H1 (cell line): ENCODE data around the gene HLA-DRB1. TPM values are rescaled to one million over a fixed set of nuclear protein-coding genes. Genes with fewer than 3 reads are reported as not detected.
"Not testable (repeated sequence)": the region's sequence is repeated elsewhere in the genome, so short reads cannot be mapped to it uniquely, and the experiment has no call there.

Experiments used
- CTCF ChIA-PET: fragments of 300-600 bp; sonication (Branson Sonifier 250); formaldehyde crosslinking; loops from one replicate; lab custom pipeline; 2021; ENCODE audit not compliant: partially characterized antibody; lab: Charles Lee
- POLR2A ChIA-PET: fragments of 300-600 bp; sonication (Branson Sonifier 250); formaldehyde crosslinking; loops from one replicate; lab custom pipeline; 2021; ENCODE audit warnings: inconsistent platforms; ENCODE audit not compliant: partially characterized antibody; lab: Charles Lee
- DNase-seq, 2 experiments: peaks; one replicate each; pipeline versions ENCODE4 v3.0.0 to v3.0.0-alpha.2; 2010 to 2022; ENCODE audit warnings: low spot score in 2 of 2, low read depth in 1 of 2, mixed read lengths in 1 of 2
- FAIRE-seq: peaks from 2 replicates; lab custom pipeline; 2011; peaks lifted over from hg19 to GRCh38; lab: Jason Lieb, UNC
- H2AFZ ChIP-seq: 2 replicates; pipeline ENCODE4 v1.8.1; 2012; ENCODE audit warnings: low read length, inconsistent platforms
- H2AK5ac ChIP-seq: 2 replicates; pipeline ENCODE4 v1.6.1; 2013; ENCODE audit warnings: low read depth, low read length
- H2BK120ac ChIP-seq: replicated peaks from 2 replicates; pipeline ENCODE3; 2013; ENCODE audit warnings: low read depth, low read length, inconsistent platforms
- H2BK12ac ChIP-seq: 2 replicates; pipeline ENCODE4 v1.6.1; 2013; ENCODE audit warnings: low read depth, low read length
- H2BK15ac ChIP-seq: 2 replicates; pipeline ENCODE4 v1.6.1; 2013; ENCODE audit warnings: low read length
- H2BK20ac ChIP-seq: 2 replicates; pipeline ENCODE4 v1.6.1; 2013; ENCODE audit warnings: low read length
- H2BK5ac ChIP-seq: 2 replicates; pipeline ENCODE4 v1.6.1; 2013; ENCODE audit warnings: low read depth, low read length
- H3K14ac ChIP-seq: 2 replicates; pipeline ENCODE4 v1.6.1; 2013; ENCODE audit warnings: inconsistent platforms; ENCODE audit not compliant: insufficient read length
- H3K18ac ChIP-seq: 2 replicates; pipeline ENCODE4 v1.6.1; 2013; ENCODE audit warnings: low read length; ENCODE audit errors: extremely low read depth
- H3K23ac ChIP-seq: 2 replicates; pipeline ENCODE4 v1.6.1; 2013; ENCODE audit warnings: inconsistent platforms; ENCODE audit not compliant: insufficient read length
- H3K23me2 ChIP-seq: 2 replicates; pipeline ENCODE4 v1.6.1; 2013; ENCODE audit warnings: low read depth, low read length
- H3K27ac ChIP-seq: 2 replicates; pipeline ENCODE4 v1.6.1; 2011; ENCODE audit warnings: low read depth, low read length, inconsistent platforms
- H3K27me3 ChIP-seq, 4 experiments: replicated peaks in 1 of 4; 1 replicate in 1 of 4; 2 replicates in 3 of 4; pipeline versions ENCODE4 v1.6.1 to v1.8.1; 2011 to 2013; ENCODE audit warnings: low read length in 3 of 4, mild to moderate bottlenecking in 3 of 4, inconsistent platforms in 2 of 4, mixed read lengths in 2 of 4, moderate library complexity in 1 of 4; ENCODE audit not compliant: control insufficient read depth in 3 of 4, insufficient read depth in 3 of 4; ENCODE audit errors: extremely low read depth in 1 of 4
- H3K36me3 ChIP-seq, 4 experiments: 2 replicates each; pipeline versions ENCODE4 v1.6.1 to v1.8.1; 2011 to 2013; ENCODE audit warnings: mild to moderate bottlenecking in 4 of 4, low read length in 3 of 4, moderate library complexity in 2 of 4, control low read depth in 1 of 4, inconsistent platforms in 1 of 4; ENCODE audit not compliant: insufficient read depth in 4 of 4, control insufficient read depth in 2 of 4
- H3K4ac ChIP-seq: replicated peaks from 2 replicates; pipeline ENCODE3; 2013; ENCODE audit warnings: low read length, low read depth, mixed read lengths, inconsistent platforms; ENCODE audit not compliant: insufficient read length
- H3K4me1 ChIP-seq, 4 experiments: replicated peaks in 1 of 4; 1 replicate in 1 of 4; 2 replicates in 3 of 4; pipeline versions ENCODE4 v1.6.1 to v1.8.1; 2011 to 2013; ENCODE audit warnings: low read length in 3 of 4, inconsistent platforms in 2 of 4, mixed read lengths in 1 of 4; ENCODE audit not compliant: insufficient read depth in 4 of 4, control insufficient read depth in 3 of 4
- H3K4me2 ChIP-seq, 2 experiments: 2 replicates each; pipeline versions ENCODE4 v1.6.1 to v1.8.1; 2011 to 2013; ENCODE audit warnings: low read depth in 2 of 2, low read length in 2 of 2, control low read depth in 1 of 2, inconsistent platforms in 1 of 2, mild to moderate bottlenecking in 1 of 2; ENCODE audit not compliant: insufficient read depth in 1 of 2
- H3K4me3 ChIP-seq, 4 experiments: fragments of 200-600, 300-600 bp in 1 of 4; sonication (generic), shearing (Covaris generic), sonication (Bioruptor Twin) in 1 of 4; 2 replicates each; pipeline versions ENCODE4 v1.5.1 to v1.8.1; 2011 to 2016; ENCODE audit warnings: low read length in 4 of 4, low read depth in 3 of 4, control low read depth in 2 of 4, inconsistent platforms in 2 of 4, mild to moderate bottlenecking in 2 of 4, mixed read lengths in 1 of 4, moderate library complexity in 1 of 4; ENCODE audit not compliant: insufficient read depth in 2 of 4; ENCODE audit errors: extremely low read depth in 1 of 4
- H3K56ac ChIP-seq: replicated peaks from 2 replicates; pipeline ENCODE3; 2013; ENCODE audit warnings: low read depth, mild to moderate bottlenecking, mixed read lengths, low read length, inconsistent platforms; ENCODE audit not compliant: insufficient read length
- H3K79me1 ChIP-seq: 2 replicates; pipeline ENCODE4 v1.6.1; 2013; ENCODE audit warnings: low read depth, low read length, control low read depth
- H3K79me2 ChIP-seq, 2 experiments: 2 replicates each; pipeline versions ENCODE4 v1.6.1 to v1.8.1; 2012 to 2013; ENCODE audit warnings: low read length in 2 of 2, mild to moderate bottlenecking in 2 of 2, inconsistent platforms in 1 of 2; ENCODE audit not compliant: insufficient read depth in 2 of 2, control insufficient read depth in 1 of 2
- H3K9ac ChIP-seq, 4 experiments: replicated peaks in 1 of 4; 1 replicate in 1 of 4; 2 replicates in 3 of 4; pipeline versions ENCODE4 v1.6.1 to v1.8.1; 2011 to 2013; ENCODE audit warnings: low read depth in 3 of 4, low read length in 3 of 4, control low read depth in 2 of 4, mild to moderate bottlenecking in 2 of 4, moderate library complexity in 2 of 4, inconsistent platforms in 1 of 4; ENCODE audit errors: extremely low read depth in 1 of 4
- H3K9me3 ChIP-seq, 2 experiments: 2 replicates each; pipeline versions ENCODE4 v1.6.1 to v1.8.1; 2012 to 2013; ENCODE audit warnings: mild to moderate bottlenecking in 2 of 2, moderate library complexity in 2 of 2, control low read depth in 1 of 2, inconsistent platforms in 1 of 2, low read depth in 1 of 2, low read length in 1 of 2, mixed read lengths in 1 of 2; ENCODE audit not compliant: insufficient read depth in 2 of 2
- H4K20me1 ChIP-seq, 2 experiments: replicated peaks in 1 of 2; 2 replicates each; pipeline versions ENCODE3 to v1.8.1; 2011 to 2013; ENCODE audit warnings: inconsistent platforms in 2 of 2, low read length in 2 of 2, mild to moderate bottlenecking in 1 of 2; ENCODE audit not compliant: insufficient read depth in 2 of 2, control insufficient read depth in 1 of 2
- H4K5ac ChIP-seq: 2 replicates; pipeline ENCODE4 v1.6.1; 2013; ENCODE audit warnings: low read length, low read depth, mixed read lengths, inconsistent platforms; ENCODE audit not compliant: insufficient read length
- H4K8ac ChIP-seq: 2 replicates; pipeline ENCODE4 v1.8.0; 2013; ENCODE audit warnings: mild to moderate bottlenecking, moderate library complexity, low read length, inconsistent platforms; ENCODE audit not compliant: insufficient read depth; ENCODE audit errors: extremely low read depth
- H4K91ac ChIP-seq: replicated peaks from 2 replicates; pipeline ENCODE3; 2013; ENCODE audit warnings: low read length, mixed read lengths, inconsistent platforms; ENCODE audit not compliant: insufficient read length
- JUN ChIP-seq: IDR thresholded peaks from 2 replicates; pipeline ENCODE4 v1.6.1; 2011; ENCODE audit warnings: low read depth, mild to moderate bottlenecking, improper control_type of control experiment, low read length
- SP1 ChIP-seq: IDR thresholded peaks from 2 replicates; pipeline ENCODE4 v1.6.1; 2011; ENCODE audit warnings: low read depth, low read length
- WGBS, 2 experiments: shearing (Covaris generic) in 1 of 2; methylation state at CpG; one replicate each; pipeline versions ENCODE4 v1.1.6 to v1.1.7; 2013 to 2015; ENCODE audit warnings: low lambda C conversion rate in 2 of 2, mixed read lengths in 2 of 2, inconsistent platforms in 1 of 2, low coverage in 1 of 2, missing lambda C conversion rate in 1 of 2; ENCODE audit not compliant: insufficient replicate concordance in 2 of 2, insufficient coverage in 1 of 2, insufficient read length in 1 of 2; ENCODE audit errors: extremely low coverage in 1 of 2, missing lambda C conversion rate in 1 of 2; 5-methylcytosine and 5-hydroxymethylcytosine counted together
- polyA plus RNA-seq, 7 experiments: library from polyadenylated mRNA; depleted of rRNA in 3 of 7; stranded (reverse) in 5 of 7; unstranded in 2 of 7; fragments of >200 nt in 5 of 7; fragments of 200-250 nt in 2 of 7; gene quantifications; 1 replicate in 5 of 7; 2 replicates in 1 of 7; 4 replicates in 1 of 7; pipeline versions ENCODE4 v1.2.1 to v1.2.3, GENCODE V29; 2011 to 2013; ENCODE audit warnings: missing spikeins in 2 of 7, mixed read lengths in 2 of 7
- total RNA-seq: library from RNA; stranded (reverse); fragmentation: NEBNext Ultra II Directional; extraction: Animal tissue kit (Norgen Biotek cat#: 25700); gene quantifications from 2 replicates; pipeline ENCODE4 v1.2.1, GENCODE V29; 2021

Gene HLA-DRB1
- total and polyA plus RNA-seq, 2 of the 8 experiments (the other 6 are each of a cell fraction or from before 2014, with no cell fraction given), result 6.7 to 7.5 TPM

DNA sequence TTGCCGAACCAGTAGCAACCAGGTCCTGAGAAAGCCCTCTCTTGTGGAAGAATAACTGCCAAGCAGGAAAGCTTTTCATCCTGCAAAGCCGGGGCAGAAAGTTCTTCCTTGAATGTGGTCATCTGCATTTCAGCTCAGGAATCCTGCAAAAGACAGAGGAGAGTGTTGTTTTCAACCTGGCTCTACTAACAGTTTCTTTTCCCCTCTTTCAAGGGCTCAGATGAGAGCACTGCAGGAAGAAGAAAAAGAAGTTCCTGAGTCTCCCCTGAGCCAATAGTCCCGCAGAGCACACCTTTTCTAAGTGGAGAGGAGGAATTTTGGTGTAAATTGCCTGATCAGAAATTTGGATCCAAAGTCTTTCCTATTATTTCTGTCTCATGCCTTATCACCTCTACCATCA is 10.7 kb downstream of the HLA-DRB1 start:
- 17% methylated on average over 3 of the region's 3 CpGs; no CpG with 5 or more reads in 1 of the 2 experiments for WGBS, 2 experiments

GRCh38 chr6:32577493-32577892 is 12.2 kb downstream of the HLA-DRB1 start:
- H3K9ac ChIP-seq, H4K20me1 ChIP-seq, H3K79me1 ChIP-seq, H3K4me3 ChIP-seq, CTCF ChIA-PET, H3K4me1 ChIP-seq, DNase-seq, POLR2A ChIA-PET, H3K79me2 ChIP-seq, H2BK15ac ChIP-seq, H3K14ac ChIP-seq, H4K5ac ChIP-seq, H2BK12ac ChIP-seq, H2AK5ac ChIP-seq, H3K23ac ChIP-seq, FAIRE-seq, H2BK120ac ChIP-seq, H4K8ac ChIP-seq, H3K4ac ChIP-seq, H3K27ac ChIP-seq, H3K36me3 ChIP-seq, H3K9me3 ChIP-seq, H2BK20ac ChIP-seq, H3K27me3 ChIP-seq, H3K56ac ChIP-seq, H2AFZ ChIP-seq, H3K4me2 ChIP-seq, H3K18ac ChIP-seq, H4K91ac ChIP-seq, H3K23me2 ChIP-seq, H2BK5ac ChIP-seq: not testable (repeated sequence)
- 34% methylated on average over 5 of the region's 5 CpGs; no CpG with 5 or more reads in 1 of the 2 experiments for WGBS, 2 experiments

More for the DNA sequence above, 10.7 kb downstream of the HLA-DRB1 start:
- Histone ChIP-seq H3K36me3 (no peaks in the 10 kb centered on the region), H3K14ac (no peak overlapping the region), H2AK5ac (no peak overlapping the region), H4K91ac (no peak overlapping the region), H4K20me1 (no peaks in the 10 kb centered on the region), H3K4me3 (no peak overlapping the region), H3K56ac (no peak overlapping the region), H3K23me2 (no peaks in the 10 kb centered on the region), H2BK5ac (no peak overlapping the region), H2BK12ac (no peak overlapping the region), H2BK20ac (no peak overlapping the region), H2AFZ (no peak overlapping the region), H4K8ac (no peak overlapping the region), H3K4ac (no peak overlapping the region), H3K79me1 (no peaks in the 10 kb centered on the region), H3K27me3 (no peaks in the 10 kb centered on the region), H2BK15ac (no peak overlapping the region), H3K79me2 (no peaks in the 10 kb centered on the region), H4K5ac (no peak overlapping the region), H3K23ac (no peak overlapping the region), H3K27ac (no peak overlapping the region), H3K4me2 (peak overlapping the region in 1 of 2 experiments; percentile 51; a peak in 2 of 4 replicates), H3K9me3 (no peaks in the 10 kb centered on the region), H3K9ac (no peak overlapping the region), H3K4me1 (no peaks in the 10 kb centered on the region), H3K18ac (no peak overlapping the region), H2BK120ac (no peak overlapping the region)
- DNase-seq (no peak), FAIRE-seq (peak; percentile 19)
- POLR2A ChIA-PET, result interaction anchor here (0.8 kb wide), 1 partner anchor 31 kb away, joined by 4 read pairs; no protein-coding TSS in a partner anchor
- CTCF ChIA-PET, result no interaction called here
- no peak for TF ChIP-seq JUN
- peak; percentile 30; the same call in 1 of the 2 replicates for TF ChIP-seq SP1
